Stimulated activated CD8-positive, alpha-beta memory T cell treated with anti-CD3 and anti-CD28 coated beads, Interleukin-7, amount 100 ng/mL, for 1 hour (primary cell): ENCODE results near the gene TEX35.
"Not testable (repeated sequence)": the region's sequence is repeated elsewhere in the genome, so short reads cannot be mapped to it uniquely, and the experiment has no call there.

Experiments
- DNase-seq, 2 donors: peaks; one replicate each; pipeline ENCODE4 v3.0.0-alpha.2; 2020; ENCODE audit warnings: low read depth in 2 of 2

Gene TEX35

GRCh38 chr1:178541829-178542553 is 29.1 kb downstream of the TEX35 start:
- DNase-seq, result no peak

DNA sequence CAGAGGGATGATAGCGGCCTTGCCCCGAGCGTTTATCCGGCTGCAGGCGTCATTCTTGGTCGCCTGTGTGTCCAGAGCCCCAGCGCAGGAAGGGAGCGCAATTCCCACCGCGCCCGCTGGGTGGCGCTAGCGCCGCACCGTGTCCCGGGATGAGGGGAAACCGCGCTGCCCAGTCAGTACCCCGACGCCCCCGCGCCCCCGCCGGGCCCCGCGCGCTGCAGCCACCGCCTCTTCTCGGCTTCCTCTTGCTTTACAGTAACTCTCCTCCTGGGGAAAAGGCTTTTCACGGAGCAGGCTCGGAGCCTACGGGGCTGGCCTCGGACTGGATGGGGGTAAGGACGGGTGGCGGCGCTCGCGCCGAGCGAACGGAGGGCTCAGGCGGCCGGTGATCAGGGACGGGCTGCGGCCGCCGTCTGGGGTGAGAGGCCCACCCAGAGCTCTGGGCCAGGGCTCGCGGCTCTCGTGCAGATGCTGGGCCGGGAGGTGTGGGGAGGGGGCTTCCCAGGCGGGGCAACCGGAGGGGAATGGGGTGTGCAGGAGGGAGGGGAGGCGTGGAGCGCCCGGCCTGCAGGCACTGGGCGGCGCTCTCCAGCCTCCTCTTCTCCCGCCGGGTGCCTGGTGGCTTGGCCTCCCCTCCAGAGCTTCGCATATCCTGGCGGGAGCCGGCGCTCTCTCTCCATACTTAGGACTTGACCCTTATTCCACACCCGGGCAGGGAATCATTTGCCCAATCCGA is 29.8 kb downstream of the TEX35 start:
- DNase-seq, result peak; percentile 71 to 78

DNA sequence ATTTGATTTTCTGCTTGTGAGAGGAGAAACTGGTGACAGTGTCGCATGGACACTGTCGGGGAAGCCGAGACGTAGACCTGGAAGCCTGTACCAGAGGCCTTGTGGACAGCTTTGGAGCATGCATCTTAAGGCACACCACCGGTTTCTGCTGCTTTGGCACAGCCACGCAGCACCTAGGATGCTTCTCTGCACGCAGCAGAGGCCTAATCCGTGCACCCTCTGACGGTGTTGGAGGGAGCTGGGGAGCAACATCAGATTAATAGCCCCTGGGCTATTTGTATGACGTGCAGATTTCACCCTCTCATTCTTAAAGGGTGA is 30.3 kb downstream of the TEX35 start:
- DNase-seq, result no peak

DNA sequence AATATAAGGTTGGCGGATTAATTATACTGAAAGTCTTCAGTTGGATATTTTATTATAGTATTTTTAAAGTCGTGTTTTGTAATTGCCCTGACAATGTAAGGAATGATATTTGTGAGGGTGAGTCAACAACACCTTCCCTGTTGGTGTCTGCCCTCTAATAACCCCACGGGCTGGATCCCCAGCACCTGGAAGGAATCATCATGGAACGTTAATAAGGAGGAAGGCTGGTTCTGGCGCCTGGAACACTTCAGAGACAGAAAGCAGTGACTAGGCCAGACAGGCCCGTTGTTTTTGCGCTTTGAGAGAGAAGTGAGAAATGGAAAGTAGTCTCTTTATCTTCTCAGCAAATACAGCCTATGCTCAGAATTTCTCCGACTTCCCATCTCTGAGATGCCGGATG is 31.6 kb downstream of the TEX35 start:
- DNase-seq, result no peak

- DNase-seq, result no peak
These were observed 35.2 kb downstream of the TEX35 start for GRCh38 chr1:178548108-178548507.

- no peak for DNase-seq
These were observed 38.4 kb downstream of the TEX35 start for GRCh38 chr1:178551307-178551706.

DNA sequence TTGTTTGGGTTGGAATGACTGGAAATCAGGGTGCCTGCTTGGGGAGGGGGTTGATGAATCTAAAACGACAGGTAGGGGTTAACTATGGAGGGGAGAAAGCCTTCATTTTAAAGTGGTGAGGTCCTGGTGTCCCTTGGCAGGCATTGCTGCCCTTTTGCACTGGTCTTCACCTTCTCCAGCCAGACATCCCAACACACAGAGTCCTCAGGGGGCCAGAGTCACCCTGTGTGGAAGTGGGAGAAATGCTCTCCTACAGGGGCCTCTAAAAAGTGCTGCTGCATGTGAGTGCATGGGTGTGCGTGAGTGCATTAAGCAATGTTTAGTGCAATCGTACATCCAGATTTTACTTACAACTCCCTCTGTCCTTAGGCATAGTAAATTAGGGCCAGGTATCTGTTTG is 39.0 kb downstream of the TEX35 start:
- DNase-seq, result no peak

DNA sequence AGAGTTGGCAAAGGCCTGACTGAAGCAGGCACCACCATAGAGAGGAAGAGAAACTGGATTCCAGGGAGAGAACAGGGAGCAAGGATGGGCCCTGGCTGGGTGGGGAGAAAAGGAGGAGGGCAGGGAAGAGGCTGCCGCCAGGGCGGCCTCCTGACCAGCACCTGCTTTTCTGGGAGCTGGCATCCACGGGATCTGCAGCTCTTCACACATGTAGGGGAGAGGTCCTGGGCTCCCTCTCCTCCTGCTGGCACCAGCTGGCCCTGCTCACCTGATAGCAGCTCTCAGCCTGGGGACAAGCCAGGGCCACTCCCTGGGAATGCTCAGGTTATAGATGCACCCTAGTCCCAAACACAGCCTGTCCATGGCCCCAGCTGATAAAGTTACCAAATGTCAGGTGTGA is 39.9 kb downstream of the TEX35 start:
- DNase-seq, result no peak

- DNase-seq, result not testable (repeated sequence)
These were observed 41.4 kb downstream of the TEX35 start for GRCh38 chr1:178554351-178554750.

DNA sequence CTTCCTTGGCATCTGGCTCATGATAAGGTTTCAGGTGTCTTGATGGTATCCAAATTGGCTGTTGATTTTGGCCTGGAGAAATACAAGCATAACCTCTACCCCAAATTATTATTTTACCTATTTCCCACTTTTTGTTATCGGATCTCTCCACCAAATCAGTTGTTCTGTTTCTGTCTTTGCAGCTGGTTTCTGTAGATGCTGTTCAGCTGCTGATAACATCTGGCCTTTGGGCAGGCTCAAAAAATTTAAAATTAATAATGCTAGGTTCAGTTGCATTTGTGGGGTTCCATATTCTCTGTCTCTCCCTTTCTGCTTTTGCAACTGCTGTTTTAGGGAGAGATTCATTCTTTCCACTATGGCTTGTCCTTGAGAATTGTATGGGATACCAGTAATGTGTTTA is 42.7 kb downstream of the TEX35 start:
- not testable (repeated sequence) for DNase-seq

- DNase-seq, result not testable (repeated sequence)
These were observed 45.9 kb downstream of the TEX35 start for GRCh38 chr1:178558816-178559215.

- no peak for DNase-seq
These were observed 48.0 kb downstream of the TEX35 start for GRCh38 chr1:178560871-178561376.

GRCh38 chr1:178563099-178563820 is 50.4 kb downstream of the TEX35 start:
- DNase-seq, result no peak

DNA sequence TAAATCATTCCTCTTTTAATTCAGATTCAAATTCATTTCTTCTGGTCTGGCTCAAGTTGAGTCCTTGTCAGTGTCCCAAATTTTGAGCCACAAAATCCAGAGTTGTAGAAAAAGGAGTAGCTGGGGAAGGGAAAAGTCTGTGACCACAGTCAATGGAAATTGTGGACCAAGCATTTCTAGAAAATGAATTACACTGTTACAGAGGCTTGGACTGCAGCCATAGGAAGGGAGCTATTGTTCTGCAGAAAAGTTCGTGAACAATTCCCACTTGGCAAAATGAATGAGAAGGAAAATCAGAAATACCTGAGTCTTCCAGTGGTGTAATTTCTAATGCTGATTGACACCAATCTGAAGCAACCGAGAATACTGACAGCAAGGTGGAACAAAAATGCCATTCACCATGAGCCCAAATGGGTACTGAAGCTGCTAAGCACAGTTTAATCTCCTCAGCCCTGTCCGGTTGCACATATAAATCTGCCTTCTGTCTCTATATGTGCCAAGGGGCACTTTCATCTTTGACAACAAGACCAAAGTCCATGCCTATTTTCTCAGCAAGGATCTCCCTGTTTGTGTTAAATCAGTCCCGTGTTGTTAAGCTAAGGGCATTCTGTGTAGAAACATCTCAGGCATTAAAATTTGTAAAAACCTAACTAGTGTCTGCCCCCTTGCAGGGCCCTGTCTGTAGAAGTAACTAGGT is 51.3 kb downstream of the TEX35 start:
- no peak for DNase-seq

- DNase-seq, result no peak
These were observed 51.9 kb downstream of the TEX35 start for GRCh38 chr1:178564783-178565180.

- no peak for DNase-seq
These were observed 52.7 kb downstream of the TEX35 start for GRCh38 chr1:178565586-178565985.

DNA sequence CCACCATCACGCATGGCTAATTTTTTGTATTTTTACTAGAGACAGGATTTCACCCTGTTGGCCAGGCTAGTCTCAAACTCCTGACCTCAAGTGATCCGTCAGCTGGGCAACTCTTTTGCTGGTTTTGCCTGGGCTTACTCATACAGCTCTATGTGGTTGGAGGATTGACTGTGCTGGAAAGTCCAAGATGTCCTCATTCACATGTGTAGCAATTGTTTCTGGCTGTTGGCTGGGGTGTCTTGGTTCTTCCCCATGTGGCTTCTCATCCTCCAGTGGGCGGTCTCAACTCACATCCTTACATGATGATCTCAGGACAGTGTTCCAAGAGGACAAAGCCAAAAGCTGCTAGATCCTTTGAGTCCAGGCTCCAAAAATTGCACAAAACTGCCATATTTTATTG is 53.3 kb downstream of the TEX35 start:
- DNase-seq, result no peak

- DNase-seq, result no peak
These were observed 58.9 kb downstream of the TEX35 start for GRCh38 chr1:178571807-178572206.
